ENCODE results near the gene ZFHX2.

The ZFHX2 gene

DNA sequence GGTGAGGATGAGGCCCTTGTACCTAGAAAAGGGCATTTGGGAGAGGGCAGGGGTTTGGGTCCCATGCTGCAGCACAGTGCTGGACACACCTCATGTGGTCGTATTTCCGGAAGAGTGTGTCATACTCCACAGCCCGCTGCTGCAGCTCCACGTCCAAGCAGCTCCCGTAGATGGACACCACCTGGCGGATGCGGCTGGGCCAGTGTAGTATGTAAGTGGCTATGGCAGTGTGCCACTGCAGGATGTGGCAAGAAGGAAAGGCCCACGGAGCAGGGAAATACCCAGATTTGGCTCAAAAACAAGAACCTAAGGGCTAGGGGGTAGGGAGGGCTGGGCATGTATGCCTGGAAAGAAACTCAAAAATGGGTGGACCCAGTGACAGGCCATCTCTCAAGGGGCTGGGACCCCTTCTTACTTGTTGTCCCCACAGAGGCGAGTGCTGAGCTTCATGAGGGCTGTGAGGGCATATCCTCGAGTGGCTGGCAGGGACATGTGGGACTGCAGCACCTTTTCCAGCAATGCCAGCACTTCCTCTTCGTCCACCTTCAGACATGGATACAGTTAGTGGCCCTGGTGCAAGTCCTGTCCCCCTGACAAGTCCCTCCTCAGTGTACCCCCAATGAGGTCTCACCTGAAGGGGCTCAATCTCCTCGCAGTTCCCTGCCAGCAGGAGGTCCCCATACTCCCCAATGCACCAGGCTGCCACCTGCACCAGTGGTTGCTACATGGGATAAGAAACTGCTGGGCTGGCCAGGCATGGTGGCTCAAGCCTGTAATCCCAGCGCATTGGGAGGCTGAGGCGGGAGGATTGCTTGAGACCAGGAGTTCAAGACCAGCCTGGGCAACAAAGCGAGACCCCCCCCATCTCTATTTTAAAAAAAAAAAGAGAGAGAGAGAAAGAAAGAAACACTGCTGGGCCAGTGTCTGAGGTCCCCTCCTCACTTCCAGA lies 10.6 kb upstream of the ZFHX2 start:
- no peak for DNase-seq (ENCODE audit: extremely low read depth, low read depth)
- TF ChIP-seq, protein P1, sequence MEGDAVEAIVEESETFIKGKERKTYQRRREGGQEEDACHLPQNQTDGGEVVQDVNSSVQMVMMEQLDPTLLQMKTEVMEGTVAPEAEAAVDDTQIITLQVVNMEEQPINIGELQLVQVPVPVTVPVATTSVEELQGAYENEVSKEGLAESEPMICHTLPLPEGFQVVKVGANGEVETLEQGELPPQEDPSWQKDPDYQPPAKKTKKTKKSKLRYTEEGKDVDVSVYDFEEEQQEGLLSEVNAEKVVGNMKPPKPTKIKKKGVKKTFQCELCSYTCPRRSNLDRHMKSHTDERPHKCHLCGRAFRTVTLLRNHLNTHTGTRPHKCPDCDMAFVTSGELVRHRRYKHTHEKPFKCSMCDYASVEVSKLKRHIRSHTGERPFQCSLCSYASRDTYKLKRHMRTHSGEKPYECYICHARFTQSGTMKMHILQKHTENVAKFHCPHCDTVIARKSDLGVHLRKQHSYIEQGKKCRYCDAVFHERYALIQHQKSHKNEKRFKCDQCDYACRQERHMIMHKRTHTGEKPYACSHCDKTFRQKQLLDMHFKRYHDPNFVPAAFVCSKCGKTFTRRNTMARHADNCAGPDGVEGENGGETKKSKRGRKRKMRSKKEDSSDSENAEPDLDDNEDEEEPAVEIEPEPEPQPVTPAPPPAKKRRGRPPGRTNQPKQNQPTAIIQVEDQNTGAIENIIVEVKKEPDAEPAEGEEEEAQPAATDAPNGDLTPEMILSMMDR (IDR thresholded peaks at IDR 0.05; ENCODE audit: low read depth, low read length), result no peak

DNA sequence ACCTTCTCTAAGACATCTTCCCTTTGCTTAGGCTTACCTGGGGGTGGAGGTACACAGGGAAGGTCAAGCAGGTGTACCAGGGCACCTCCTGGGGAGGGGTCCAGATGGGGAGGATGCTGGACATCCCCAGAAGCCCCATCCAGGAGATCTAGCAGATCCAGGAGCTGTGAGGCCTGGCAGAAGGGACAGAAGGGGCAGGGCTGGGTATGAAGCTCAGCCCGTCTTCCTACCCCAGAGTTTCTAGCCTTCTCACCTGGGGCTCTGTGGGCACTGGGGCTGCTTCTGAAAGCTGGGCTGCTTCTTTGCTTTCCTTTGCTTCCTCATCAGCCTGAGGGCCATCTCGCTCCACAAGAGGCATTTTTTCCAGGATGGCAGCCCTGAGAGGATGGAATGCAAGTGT lies 9.7 kb upstream of the ZFHX2 start:
- TF ChIP-seq, protein P1 (IDR thresholded peaks at IDR 0.05; ENCODE audit: low read depth, low read length), result no peak
- no peak for DNase-seq (ENCODE audit: extremely low read depth, low read depth)

DNA sequence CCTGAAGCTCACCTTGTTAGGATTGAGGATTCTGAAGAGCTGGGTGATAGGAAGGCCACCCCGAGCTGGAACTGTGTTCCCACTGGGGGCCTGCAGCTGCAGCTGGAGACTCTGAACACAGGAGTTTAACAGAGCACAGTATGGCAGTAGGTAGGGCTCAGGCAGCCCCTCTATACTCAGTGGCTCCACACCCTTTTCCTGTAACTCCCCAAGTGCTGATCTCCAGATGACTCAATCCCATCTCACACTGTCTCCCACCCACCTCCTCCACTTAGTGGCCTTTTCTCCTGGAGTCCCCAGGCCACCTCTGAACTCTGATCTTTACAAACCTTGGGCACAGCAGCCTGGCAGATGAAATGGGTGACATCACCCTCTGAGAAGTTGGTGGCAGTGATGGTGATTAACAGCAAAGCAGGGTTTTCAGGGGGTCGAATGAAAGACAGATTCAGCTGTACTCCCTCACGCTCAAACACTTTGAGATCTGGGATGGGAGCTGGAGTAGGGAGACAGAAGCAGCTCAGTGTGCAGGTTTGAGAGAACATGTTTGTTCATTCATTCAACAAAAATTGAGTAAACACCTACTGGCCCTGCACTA lies 8.5 kb upstream of the ZFHX2 start:
- no peak for DNase-seq (ENCODE audit: extremely low read depth, low read depth)
- TF ChIP-seq, protein P1 (IDR thresholded peaks at IDR 0.05; ENCODE audit: low read depth, low read length), result no peak

DNA sequence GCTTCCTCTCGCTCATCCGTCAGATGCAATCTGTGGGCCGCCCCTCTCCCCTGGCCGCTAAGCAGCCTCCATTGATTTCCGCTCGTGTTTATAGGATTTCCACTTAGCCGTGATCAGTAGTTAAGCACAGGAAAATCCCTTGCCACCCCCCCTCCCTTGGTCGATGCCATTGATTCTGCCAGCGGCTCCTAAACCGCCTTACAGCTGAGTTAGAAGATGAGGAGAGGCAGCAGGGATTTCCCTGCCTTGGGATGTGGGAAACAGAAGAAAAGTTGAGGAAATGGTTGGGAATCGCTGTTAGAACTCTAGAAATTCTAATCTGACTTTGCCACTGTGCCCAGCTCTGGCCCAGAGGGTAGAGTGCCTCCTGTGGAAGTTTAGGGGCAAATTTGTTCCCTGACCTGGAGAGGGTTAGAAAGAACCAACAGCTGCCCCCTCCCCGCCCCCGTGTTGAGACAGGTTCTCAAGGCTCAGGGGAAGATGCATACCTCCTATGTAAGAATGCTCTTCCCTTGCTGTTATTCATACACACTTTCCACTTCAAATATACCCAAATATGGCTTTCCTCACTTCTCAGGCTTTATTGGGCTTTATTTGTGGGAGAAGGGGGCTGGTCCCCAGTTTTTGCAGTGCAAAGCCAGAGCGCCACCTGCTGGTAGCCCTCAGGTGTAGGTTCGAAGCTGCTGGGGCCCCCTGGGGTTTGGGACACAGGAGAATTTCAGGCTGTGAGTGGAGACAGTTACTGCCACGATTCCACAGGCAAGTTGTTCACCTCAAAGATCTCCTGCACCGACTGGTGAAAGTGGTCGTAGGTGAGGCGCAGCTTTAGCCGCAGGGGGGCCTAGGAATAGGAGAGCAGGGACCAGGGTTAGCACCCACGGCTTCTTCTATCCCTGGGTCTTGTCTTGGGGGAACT lies 7.7 kb upstream of the ZFHX2 start:
- TF ChIP-seq, protein P1 (IDR thresholded peaks at IDR 0.05; ENCODE audit: low read depth, low read length), result peak; percentile 93
- no peak for DNase-seq (ENCODE audit: extremely low read depth, low read depth)

DNA sequence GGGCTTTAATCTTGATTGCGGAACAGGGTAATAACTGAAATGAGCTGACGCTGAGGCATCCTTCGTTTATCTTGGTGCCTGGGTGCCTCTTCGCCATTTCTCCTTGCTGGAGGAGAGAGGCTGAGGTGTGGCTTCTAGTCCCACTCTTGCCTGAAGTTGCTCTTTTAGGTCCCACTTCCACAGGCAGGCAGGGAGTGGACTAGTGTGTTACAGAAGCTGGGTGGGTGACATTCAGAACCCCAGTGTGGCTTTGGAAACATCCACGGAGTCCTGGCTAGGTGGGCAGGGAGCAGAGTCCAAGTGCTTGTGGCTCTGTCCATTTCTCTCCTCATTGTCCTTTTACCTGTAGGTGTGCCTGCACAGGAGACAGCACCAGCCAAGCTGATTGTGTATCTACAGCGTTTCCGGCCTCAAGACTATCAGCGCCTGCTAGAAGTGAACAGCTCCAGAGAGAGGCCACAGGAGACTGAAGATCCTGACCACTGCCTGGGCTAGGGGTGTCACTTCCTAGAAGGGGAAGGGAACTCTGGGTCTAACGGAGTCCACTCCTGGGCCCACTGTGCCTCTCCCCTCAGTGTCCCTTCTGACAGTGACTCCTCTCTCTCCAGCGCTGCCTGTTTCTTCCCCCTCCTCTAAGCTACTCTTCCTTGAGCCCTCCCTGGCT lies 6.9 kb upstream of the ZFHX2 start:
- no peak for DNase-seq (ENCODE audit: extremely low read depth, low read depth)
- TF ChIP-seq, protein P1 (IDR thresholded peaks at IDR 0.05; ENCODE audit: low read depth, low read length), result no peak

DNA sequence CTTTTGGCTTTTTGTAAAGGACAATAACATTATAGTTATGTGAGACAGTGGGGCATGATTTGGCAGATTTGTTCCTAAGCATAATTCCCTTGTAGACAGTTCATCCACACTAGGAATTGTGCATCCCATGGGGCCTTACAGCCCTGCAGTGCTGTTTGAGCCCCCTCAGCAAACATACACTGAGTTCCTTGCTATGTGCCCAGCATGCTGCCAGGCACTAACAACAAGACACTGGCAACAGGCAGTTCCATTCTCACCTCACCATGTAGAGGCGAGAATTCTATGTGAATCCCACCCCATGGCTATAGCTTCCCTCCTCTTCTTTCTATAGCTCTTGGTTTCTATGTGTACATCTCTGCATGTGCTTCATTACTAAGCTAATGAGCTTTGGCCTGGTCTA lies 6.4 kb upstream of the ZFHX2 start:
- DNase-seq (ENCODE audit: extremely low read depth, low read depth), result no peak
- TF ChIP-seq, protein P1 (IDR thresholded peaks at IDR 0.05; ENCODE audit: low read depth, low read length), result no peak

Data from AG09319 (cell line).